NCI-H526 (cell line): Measurements from ENCODE around the gene DLG4.
A peak's percentile ranks its signal among the peaks of the same experiment; 100 is the strongest.

Source experiments
- DNase-seq, 2 experiments: peaks; one replicate each; lab custom pipeline; 2025; lab: John Stamatoyannopoulos, UW

Gene DLG4

GRCh38 chr17:7229504-7229903 lies 9.9 kb upstream of the DLG4 start:
- DNase-seq: no peak

- no peak for DNase-seq
Measured at GRCh38 chr17:7228920-7229319, 9.3 kb upstream of the DLG4 start.

DNA sequence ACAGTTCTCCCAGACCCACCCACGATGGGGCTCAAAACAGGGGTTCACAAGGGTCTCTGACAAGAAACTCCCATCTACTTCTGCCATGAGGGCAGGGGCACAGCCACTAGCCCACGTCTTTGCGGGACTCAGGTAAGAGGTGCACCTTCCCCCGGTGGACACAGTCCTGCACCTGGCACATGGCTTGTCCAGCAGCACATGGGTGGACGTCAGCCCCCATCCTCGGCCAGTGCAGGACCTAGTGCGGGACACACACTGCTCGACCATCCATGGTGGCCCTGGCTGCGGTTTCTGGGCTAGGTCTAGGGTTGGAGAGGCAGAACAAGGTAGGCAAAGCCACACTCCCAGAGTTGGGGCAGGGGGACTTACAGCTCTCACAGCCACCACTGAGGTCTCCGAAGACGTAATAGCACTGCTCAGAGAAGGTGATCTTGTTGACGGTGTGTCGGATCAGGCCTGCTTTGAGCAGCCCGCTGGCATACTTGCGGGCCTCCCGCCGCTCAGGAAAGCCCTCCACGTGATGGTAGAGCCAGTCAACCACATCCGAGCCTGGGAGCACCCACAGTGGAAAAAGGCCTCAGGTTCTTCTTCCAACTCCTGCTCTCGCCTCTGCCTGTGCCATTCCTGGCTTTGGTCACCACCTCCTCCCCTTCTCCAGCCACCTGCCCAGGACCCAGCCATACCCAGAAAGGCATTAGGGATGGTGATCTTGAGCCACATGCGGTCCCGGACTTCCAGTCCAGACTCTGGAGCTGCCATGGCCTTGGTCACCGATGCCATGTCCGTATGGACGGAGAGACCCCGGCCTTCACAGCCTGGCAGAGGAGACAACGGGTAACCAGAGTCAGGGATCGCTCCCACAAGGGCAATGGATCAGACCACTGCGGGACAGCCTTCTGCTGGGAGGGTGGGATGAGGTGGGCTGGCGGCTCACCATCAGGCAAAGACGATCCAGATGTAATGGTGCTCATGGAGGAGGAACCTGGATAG lies 7.4 kb upstream of the DLG4 start:
- no peak for DNase-seq

GRCh38 chr17:7225711-7226331 lies 6.2 kb upstream of the DLG4 start:
- DNase-seq: no peak

- no peak for DNase-seq
Measured at GRCh38 chr17:7224661-7225111, 5.0 kb upstream of the DLG4 start.

DNA sequence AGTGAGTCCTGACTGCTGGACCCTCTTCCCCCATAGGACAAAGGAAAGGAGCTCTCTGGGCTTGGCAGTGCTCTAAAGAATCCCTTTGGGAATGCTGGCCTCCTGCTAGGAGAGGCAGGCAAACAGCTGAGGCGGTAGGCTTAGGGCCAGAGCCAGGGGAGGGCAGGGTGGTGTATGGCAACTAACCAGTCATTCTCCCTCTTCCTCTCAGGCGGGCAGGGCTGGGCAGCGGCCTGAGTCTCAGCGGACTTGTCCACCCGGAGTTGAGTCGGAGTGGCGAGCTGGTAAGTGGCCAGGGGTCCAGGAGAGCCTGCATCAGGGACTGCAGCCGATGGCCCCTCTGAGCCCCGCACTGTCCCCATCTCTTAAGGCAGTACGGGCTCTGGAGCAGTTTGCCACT lies 4.5 kb upstream of the DLG4 start:
- no peak for DNase-seq

GRCh38 chr17:7223375-7223774 lies 3.7 kb upstream of the DLG4 start:
- DNase-seq: no peak

GRCh38 chr17:7222972-7223292 lies 3.3 kb upstream of the DLG4 start:
- peak in 1 of 2 experiments; percentile 22 for DNase-seq

- DNase-seq: no peak
Measured at GRCh38 chr17:7222093-7222971, 2.7 kb upstream of the DLG4 start.

- no peak for DNase-seq
Measured at GRCh38 chr17:7221278-7222092, 1.8 kb upstream of the DLG4 start.

- DNase-seq: peak in 1 of 2 experiments; percentile 72
Measured at GRCh38 chr17:7220593-7221277, 1.1 kb upstream of the DLG4 start.

DNA sequence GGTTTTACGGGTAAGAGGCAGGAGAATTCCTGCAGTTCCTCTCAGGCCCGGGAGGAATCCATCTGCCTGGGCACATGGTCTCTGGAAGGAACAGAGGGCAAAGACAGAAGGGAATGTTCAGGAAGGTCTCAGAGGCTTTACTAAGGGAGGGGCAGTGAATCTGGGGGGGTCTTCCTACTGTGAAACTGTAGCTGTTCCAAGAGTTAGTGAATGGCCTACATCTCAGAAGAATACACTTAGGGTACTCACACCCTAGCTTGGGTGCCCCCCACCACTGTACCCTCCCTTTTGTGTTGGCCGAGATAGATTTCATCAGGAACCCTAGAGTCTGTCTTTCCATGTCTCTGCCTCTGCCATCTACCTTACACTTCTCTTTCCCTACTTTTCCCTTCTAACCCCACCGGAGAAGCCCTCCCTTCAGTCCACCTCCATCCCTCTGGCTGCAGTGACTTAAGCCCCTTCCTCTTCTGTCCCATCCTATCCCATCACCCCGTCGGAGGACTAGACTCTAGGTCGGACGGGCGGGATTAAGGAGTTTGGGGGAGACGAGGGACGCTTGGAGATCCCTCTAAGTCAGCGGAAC lies 316 bp downstream of the DLG4 start:
- DNase-seq: no peak

DNA sequence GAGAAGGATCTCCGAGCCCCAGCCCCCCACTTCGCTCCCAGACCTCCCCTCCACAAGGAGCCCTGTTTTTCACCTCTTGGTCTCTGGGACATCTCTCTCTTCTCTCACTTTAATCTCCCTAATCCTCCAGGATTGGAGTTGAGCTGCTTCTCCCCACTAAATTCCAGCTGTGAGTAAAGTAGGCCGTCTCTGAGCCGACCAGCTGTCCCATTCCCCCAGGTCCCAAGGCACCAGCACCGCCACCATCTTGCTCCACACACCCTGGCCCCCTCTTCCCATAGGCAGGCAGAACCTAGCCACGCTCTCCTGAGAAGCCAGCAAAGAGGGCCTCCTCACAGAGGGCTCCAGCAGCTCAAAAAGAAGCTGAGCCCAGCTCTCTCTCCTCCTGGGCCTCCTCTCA lies 878 bp downstream of the DLG4 start:
- DNase-seq: no peak

DNA sequence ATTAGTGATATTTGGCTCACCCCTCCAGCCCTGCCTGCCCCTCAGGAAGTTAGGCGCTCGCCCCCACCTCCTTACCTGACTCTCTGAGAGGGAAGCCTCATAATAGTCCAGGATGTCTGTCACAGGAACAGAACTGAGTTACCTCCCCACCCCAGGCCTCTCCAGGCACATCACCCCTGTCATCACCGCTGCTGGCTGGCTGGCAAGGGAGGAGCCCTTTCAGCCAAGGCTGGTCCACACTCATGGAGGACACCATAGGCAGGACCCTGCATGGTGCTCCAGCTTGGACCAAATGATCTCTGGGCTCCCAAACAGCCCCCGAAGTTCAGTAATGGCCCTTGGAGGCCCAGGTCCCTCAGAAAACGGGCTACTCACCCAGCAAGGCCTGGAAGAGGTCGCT lies 1.5 kb downstream of the DLG4 start:
- no peak for DNase-seq

GRCh38 chr17:7217113-7217987 lies 2.3 kb downstream of the DLG4 start:
- DNase-seq: peak in 1 of 2 experiments; percentile 61

- DNase-seq: no peak
Measured at GRCh38 chr17:7216242-7217112, 3.2 kb downstream of the DLG4 start.

GRCh38 chr17:7215652-7216180 lies 3.9 kb downstream of the DLG4 start:
- DNase-seq: no peak

GRCh38 chr17:7215136-7215638 lies 4.4 kb downstream of the DLG4 start:
- no peak for DNase-seq
